KOPT-K1 (cell line): ENCODE data around the gene AQP3.
A peak's percentile ranks its signal among the peaks of the same experiment; 100 is the strongest.
"Not testable (repeated sequence)": the region's sequence is repeated elsewhere in the genome, so short reads cannot be mapped to it uniquely, and the experiment has no call there.

Experiments used
- H3K27ac ChIP-seq: fragments of 200-600 bp; sonication (generic); 2 replicates; pipeline ENCODE4 v1.5.1; 2016; ENCODE audit warnings: antibody characterized with exemption, mild to moderate bottlenecking, low read depth, low read length; ENCODE audit not compliant: poor library complexity, severe bottlenecking
- H3K36me3 ChIP-seq: fragments of 200-600 bp; sonication (generic); 2 replicates; pipeline ENCODE4 v1.5.1; 2017; ENCODE audit warnings: antibody characterized with exemption, mild to moderate bottlenecking, low read length, moderate library complexity; ENCODE audit not compliant: insufficient read depth
- H3K9me3 ChIP-seq: fragments of 200-600 bp; sonication (generic); 2 replicates; pipeline ENCODE4 v1.5.1; 2017; ENCODE audit warnings: antibody characterized with exemption, low read length, mild to moderate bottlenecking; ENCODE audit not compliant: insufficient read depth, poor library complexity, severe bottlenecking

Gene AQP3

GRCh38 chr9:33468215-33468730, 20.9 kb upstream of the AQP3 start:
- Histone ChIP-seq H3K27ac (no peak overlapping the region), H3K9me3 (no peaks in the 10 kb centered on the region), H3K36me3 (peaks cover 91% of the 10 kb centered on the region)

DNA sequence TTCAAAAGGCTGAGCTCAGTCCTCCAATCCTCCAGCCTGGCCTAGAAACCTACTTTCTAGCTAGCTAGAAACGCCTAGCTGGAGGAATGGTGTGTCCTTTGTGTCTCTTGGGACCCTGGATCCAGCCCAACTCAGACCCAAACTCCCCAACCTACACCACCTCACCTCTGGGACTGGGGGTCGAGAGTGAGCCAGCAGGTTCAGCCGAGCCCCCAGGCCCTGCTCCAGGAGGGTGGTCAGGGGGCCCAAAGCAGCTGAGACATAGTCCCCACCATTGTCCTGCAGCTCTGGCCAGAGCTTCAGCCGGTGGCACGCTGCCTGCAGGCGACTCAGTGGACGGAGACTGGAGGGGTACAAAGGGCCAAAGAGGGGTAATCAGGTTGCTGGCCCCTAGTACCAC, 20.1 kb upstream of the AQP3 start:
- peaks cover 99% of the 10 kb centered on the region for H3K36me3 ChIP-seq
- H3K27ac ChIP-seq, result no peak overlapping the region

DNA sequence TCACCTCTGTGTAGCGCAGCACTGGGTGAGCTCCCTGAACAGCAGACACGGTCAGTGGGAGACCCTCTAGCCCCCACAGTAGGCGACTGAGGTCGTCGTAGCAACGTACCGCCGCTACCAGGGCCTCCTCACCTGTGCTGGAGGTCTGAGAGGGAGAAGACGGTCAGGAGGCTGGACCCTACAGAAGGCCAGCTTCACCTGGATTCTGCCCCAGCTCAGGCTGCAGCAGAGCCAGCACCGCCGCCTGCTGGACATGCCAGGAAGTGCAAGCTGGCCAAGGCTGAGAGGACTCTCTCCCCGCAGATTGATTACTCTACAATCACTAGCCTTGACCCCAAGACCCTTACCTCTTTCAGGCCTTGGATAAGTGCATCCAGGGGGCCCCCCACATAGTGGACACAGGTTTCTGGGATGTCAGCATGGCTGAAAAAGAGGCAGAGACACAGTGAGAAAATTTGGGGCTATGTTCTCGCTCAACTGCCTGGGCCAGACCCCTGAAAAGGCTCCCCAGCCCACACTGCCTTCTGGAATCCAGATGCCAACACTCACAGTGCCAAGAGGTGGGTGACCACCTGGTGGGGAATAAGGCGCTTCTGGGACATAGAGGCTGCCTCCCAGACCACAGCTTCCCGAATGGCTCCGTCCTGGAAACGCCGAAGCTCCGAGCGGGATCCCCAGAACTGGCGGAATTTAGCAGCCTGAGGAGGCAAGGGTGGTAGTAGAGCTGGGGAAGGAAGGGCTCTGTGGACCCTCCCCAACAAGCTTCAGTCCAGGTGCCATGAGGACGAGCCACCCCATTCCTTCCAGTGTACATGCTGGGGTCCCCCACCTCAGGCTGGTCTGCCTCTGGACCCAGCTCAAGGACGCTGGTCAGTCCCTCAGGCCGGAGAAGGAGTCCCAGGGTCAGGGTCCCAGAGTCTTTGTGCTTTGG, 19.4 kb upstream of the AQP3 start:
- Histone ChIP-seq H3K27ac (no peak overlapping the region), H3K36me3 (peaks cover 99% of the 10 kb centered on the region), H3K9me3 (no peaks in the 10 kb centered on the region)

More for the DNA sequence above, 20.1 kb upstream of the AQP3 start:
- no peaks in the 10 kb centered on the region for H3K9me3 ChIP-seq

DNA sequence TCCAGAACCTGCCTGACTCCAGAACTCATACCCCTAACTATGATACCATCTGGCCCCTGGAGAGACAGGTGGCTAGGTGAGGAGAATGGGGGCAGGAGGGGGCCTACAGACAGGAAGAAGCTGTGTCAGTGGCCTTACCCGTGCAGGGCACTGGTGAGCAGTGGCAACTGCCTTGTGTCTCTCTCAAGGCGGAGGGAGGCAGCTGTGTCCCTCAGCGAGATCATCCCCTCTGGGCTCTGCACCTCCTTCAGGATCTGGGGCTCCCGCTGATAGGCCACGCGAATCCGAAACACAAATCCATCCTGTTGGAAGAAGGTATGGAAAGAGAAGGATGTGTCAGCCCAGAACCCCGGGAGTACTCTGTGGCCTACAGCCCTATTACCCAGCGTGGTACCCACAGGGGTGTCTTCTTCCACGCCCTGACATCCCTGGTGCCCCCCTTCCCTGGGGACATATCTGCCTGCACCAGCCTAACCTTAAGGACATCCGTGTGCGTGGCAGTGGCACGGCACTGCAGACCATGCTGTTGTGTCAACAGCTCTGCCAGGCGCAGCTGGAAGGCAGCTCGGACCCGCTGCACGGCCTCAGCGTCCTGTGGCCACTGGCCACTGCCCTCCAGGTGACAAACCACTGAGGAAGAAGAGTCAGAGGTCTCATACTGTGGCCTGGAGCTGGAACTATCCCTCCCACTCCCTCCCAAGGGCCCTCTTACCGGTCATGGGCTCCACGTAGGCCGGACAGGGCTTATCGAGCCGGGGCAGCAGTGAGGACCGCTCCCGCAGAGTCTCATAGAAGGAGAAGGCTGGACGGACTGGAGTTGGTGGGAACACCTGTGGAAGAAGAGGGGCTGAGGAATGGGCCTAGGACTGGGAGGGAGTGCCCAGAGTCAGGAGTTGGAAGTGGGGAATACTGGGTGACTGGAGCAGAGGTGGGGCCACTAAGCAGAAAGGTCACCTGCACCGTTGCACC, 18.5 kb upstream of the AQP3 start:
- no peaks in the 10 kb centered on the region for H3K9me3 ChIP-seq
- H3K36me3 ChIP-seq, result peaks cover 99% of the 10 kb centered on the region
- H3K27ac ChIP-seq, result no peak overlapping the region

DNA sequence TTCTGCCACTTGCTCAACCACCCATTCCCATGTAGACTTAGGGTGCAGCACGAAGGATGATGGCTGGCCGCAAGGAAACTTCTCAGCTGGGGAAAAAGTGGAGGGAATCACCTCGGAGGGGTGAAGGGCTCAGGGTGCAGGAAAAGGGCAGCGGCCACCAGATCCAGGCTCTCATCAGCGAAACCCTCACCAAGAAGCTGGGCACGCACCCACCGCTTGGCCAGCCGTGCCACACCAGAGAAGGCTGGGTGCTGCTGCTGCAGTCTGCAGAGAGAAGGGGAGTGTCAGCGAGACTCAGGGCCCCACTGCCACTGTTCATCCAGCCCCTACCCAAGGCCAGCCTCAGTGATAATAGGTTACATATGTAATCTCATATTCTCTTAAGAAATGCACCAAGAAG, 17.7 kb upstream of the AQP3 start:
- Histone ChIP-seq H3K36me3 (peaks cover 100% of the 10 kb centered on the region), H3K9me3 (no peaks in the 10 kb centered on the region), H3K27ac (no peak overlapping the region)

GRCh38 chr9:33464045-33464636, 16.7 kb upstream of the AQP3 start:
- Histone ChIP-seq H3K27ac (no peak overlapping the region), H3K9me3 (no peaks in the 10 kb centered on the region), H3K36me3 (peaks cover 96% of the 10 kb centered on the region)

GRCh38 chr9:33463151-33463550, 15.8 kb upstream of the AQP3 start:
- Histone ChIP-seq H3K9me3 (no peaks in the 10 kb centered on the region), H3K27ac (no peak overlapping the region), H3K36me3 (peaks cover 86% of the 10 kb centered on the region)

- Histone ChIP-seq H3K9me3 (no peaks in the 10 kb centered on the region), H3K36me3 (peaks cover 70% of the 10 kb centered on the region), H3K27ac (no peak overlapping the region)
These were observed 14.1 kb upstream of the AQP3 start for GRCh38 chr9:33461492-33461891.

DNA sequence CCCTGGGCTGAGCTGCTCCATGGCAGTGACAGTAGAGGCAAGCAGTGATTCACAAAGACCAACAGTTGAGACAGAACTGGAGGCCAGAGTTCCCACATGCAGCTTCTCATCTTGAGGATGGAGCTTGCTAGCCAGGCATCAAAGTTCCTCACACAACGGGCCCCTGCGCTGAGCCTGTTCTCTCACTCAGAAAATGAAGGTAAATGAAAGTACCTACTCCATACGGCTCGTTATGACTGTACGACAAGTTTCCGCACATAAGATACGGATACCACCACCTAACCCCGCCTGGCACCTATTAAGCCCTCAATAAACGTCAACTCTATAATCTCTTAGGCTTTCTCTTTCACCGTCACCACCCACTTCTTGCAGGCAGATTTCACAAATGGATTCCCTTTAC, 13.5 kb upstream of the AQP3 start:
- Histone ChIP-seq H3K36me3 (peaks cover 63% of the 10 kb centered on the region), H3K9me3 (no peaks in the 10 kb centered on the region), H3K27ac (no peak overlapping the region)

DNA sequence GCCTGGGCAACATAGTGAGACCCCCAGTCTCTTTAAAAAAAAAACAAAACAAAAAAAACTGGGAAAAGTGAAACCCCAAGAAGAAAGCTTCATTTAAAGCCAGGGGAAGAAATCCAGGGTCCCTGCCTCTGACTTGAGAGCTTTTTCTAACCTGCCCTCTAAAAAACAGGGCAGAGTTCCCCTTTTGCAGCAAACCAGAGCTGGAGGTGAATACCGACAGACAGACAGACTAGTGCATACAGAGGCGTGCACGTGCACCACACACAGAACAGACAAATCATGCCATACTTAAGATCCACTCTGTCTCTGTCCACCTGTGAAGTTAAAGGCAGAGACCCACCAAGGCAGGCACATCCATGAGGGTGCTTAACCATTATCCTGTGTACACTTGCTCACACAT, 11.7 kb upstream of the AQP3 start:
- H3K27ac ChIP-seq, result peak overlapping the region; percentile 75
- no peaks in the 10 kb centered on the region for H3K9me3 ChIP-seq
- H3K36me3 ChIP-seq, result peaks cover 46% of the 10 kb centered on the region

- H3K27ac ChIP-seq, result peak overlapping the region; percentile 75
- H3K36me3 ChIP-seq, result peaks cover 39% of the 10 kb centered on the region
- no peaks in the 10 kb centered on the region for H3K9me3 ChIP-seq
These were observed 11.1 kb upstream of the AQP3 start for GRCh38 chr9:33458444-33458843.

DNA sequence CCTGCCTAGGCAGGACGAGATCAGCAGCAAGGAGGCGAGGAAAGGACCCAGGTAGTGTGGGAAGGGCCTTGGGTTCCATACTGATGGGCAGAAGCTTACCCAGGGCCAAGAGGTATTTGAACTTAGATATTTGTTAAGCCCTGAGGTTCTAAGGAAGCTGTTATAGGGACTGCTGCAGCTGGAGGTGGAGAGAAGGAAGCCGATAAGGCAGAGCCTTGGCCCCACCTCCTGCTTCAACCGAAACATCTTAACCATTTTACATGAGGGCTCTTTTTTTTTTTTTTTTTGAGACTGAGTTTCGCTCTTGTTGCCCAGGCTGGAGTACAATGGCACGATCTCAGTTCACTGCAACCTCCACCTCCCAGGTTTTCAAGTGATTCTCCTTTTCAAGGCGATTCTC, 8.6 kb upstream of the AQP3 start:
- peak overlapping the region; percentile 75 for H3K27ac ChIP-seq
- H3K9me3 ChIP-seq, result no peaks in the 10 kb centered on the region
- H3K36me3 ChIP-seq, result peaks cover 14% of the 10 kb centered on the region

- H3K36me3 ChIP-seq, H3K9me3 ChIP-seq: not testable (repeated sequence)
- peak overlapping the region; percentile 75 for H3K27ac ChIP-seq
These were observed 8.1 kb upstream of the AQP3 start for GRCh38 chr9:33455456-33455855.

DNA sequence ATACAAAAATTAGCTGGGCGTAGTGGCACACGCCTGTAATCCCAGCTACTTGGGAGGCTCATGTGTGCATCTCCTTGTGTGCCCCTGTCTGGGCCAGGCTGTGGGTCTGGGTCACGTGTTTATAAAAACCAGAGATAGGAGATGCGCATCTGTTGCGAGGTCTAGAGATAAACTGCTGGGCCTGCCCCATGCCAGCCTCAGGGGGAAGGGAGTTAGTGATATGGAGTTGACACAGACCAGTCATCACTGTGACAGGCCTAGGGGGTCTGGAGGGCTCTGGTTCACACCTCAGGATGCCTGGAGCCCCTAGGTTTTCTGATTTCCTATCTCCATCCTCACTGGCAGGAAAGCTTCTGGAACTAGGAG, 7.3 kb upstream of the AQP3 start:
- H3K36me3 ChIP-seq, H3K9me3 ChIP-seq: not testable (repeated sequence)
- peak overlapping the region; percentile 83 for H3K27ac ChIP-seq
